Daoy (cell line): ENCODE measurements around the gene ADAMTS2. TPM values are rescaled to one million over a fixed set of nuclear protein-coding genes. Genes with fewer than 3 reads are reported as not detected.

Source experiments
- DNase-seq: peaks from one replicate; pipeline ENCODE4 v3.0.0-alpha.2; 2015; ENCODE audit warnings: low read depth
- total RNA-seq: library from RNA; depleted of rRNA; stranded (reverse); fragments of >200 nt; shearing (Covaris generic); gene quantifications from 2 replicates; pipeline ENCODE4 v1.2.3, GENCODE V29; 2014

ADAMTS2 gene
- total RNA-seq, 1 experiment from 2014 or later = 0.46 TPM

- DNase-seq = no peak
Measured at GRCh38 chr5:179278546-179278945, 66.7 kb downstream of the ADAMTS2 start.

- no peak for DNase-seq
Measured at GRCh38 chr5:179278119-179278518, 67.1 kb downstream of the ADAMTS2 start.

- no peak for DNase-seq
Measured at GRCh38 chr5:179276838-179277395, 68.3 kb downstream of the ADAMTS2 start.

GRCh38 chr5:179275941-179276837 is 69.1 kb downstream of the ADAMTS2 start:
- peak; percentile 76 for DNase-seq

- no peak for DNase-seq
Measured at GRCh38 chr5:179275381-179275878, 69.8 kb downstream of the ADAMTS2 start.

- no peak for DNase-seq
Measured at GRCh38 chr5:179274321-179275315, 70.6 kb downstream of the ADAMTS2 start.

GRCh38 chr5:179273441-179274145 is 71.7 kb downstream of the ADAMTS2 start:
- no peak for DNase-seq

GRCh38 chr5:179273073-179273435 is 72.2 kb downstream of the ADAMTS2 start:
- no peak for DNase-seq

- DNase-seq = no peak
Measured at GRCh38 chr5:179272326-179273072, 72.8 kb downstream of the ADAMTS2 start.

GRCh38 chr5:179271821-179272325 is 73.4 kb downstream of the ADAMTS2 start:
- DNase-seq = no peak

- no peak for DNase-seq
Measured at GRCh38 chr5:179271428-179271734, 73.9 kb downstream of the ADAMTS2 start.

- DNase-seq = no peak
Measured at GRCh38 chr5:179270581-179271427, 74.5 kb downstream of the ADAMTS2 start.

GRCh38 chr5:179269781-179270543 is 75.3 kb downstream of the ADAMTS2 start:
- no peak for DNase-seq

- DNase-seq = no peak
Measured at GRCh38 chr5:179268966-179269693, 76.1 kb downstream of the ADAMTS2 start.

- DNase-seq = no peak
Measured at GRCh38 chr5:179268399-179268952, 76.8 kb downstream of the ADAMTS2 start.

- no peak for DNase-seq
Measured at GRCh38 chr5:179267671-179268083, 77.6 kb downstream of the ADAMTS2 start.

GRCh38 chr5:179267071-179267670 is 78.1 kb downstream of the ADAMTS2 start:
- DNase-seq = no peak
